Activated T-cell treated with anti-CD3 and anti-CD28 coated beads, Interleukin-2, amount 50 U/mL, for 72 hours (primary cell): ENCODE measurements around the gene KCNJ16. TPM values are rescaled to one million over a fixed set of nuclear protein-coding genes. Genes with fewer than 3 reads are reported as not detected.

ENCODE experiments used
- ATAC-seq, 2 donors: fragments of 150-1000 bp; cut with Tn5 transposase; replicated peaks in 1 of 2; 2 replicates each; pipeline ENCODE4 v1.10.0; 2021; ENCODE audit warnings: moderate library complexity in 2 of 2, mild to moderate bottlenecking in 1 of 2
- DNase-seq, 2 donors: peaks; one replicate each; pipeline ENCODE4 v3.0.0; 2021 to 2022; ENCODE audit warnings: mixed read lengths in 1 of 2
- H3K27ac Mint-ChIP-seq: one replicate; pipeline ENCODE4 v1.8.0; 2022; ENCODE audit warnings: mild to moderate bottlenecking, moderate library complexity, mixed read lengths
- H3K27me3 Mint-ChIP-seq: one replicate; pipeline ENCODE4 v1.8.0; 2022; ENCODE audit warnings: low read depth, mixed read lengths
- H3K36me3 Mint-ChIP-seq, 2 donors: one replicate each; pipeline ENCODE4 v1.8.0; 2022; ENCODE audit warnings: mixed read lengths in 2 of 2, mild to moderate bottlenecking in 1 of 2; ENCODE audit not compliant: insufficient read depth in 2 of 2
- H3K4me1 Mint-ChIP-seq: one replicate; pipeline ENCODE4 v1.8.0; 2022; ENCODE audit warnings: low read depth, mixed read lengths
- H3K4me3 Mint-ChIP-seq, 2 donors: one replicate each; pipeline ENCODE4 v1.8.0; 2022; ENCODE audit warnings: mild to moderate bottlenecking in 2 of 2, mixed read lengths in 2 of 2, moderate library complexity in 2 of 2
- H3K9me3 Mint-ChIP-seq, 2 donors: one replicate each; pipeline ENCODE4 v1.8.0; 2022; ENCODE audit warnings: mixed read lengths in 2 of 2
- total RNA-seq, 2 donors: library from RNA; stranded (reverse); gene quantifications; one replicate each; pipeline ENCODE4 v1.2.3, GENCODE V29; 2022

KCNJ16 gene
- total RNA-seq, 2 donors from 2014 or later: not detected

DNA sequence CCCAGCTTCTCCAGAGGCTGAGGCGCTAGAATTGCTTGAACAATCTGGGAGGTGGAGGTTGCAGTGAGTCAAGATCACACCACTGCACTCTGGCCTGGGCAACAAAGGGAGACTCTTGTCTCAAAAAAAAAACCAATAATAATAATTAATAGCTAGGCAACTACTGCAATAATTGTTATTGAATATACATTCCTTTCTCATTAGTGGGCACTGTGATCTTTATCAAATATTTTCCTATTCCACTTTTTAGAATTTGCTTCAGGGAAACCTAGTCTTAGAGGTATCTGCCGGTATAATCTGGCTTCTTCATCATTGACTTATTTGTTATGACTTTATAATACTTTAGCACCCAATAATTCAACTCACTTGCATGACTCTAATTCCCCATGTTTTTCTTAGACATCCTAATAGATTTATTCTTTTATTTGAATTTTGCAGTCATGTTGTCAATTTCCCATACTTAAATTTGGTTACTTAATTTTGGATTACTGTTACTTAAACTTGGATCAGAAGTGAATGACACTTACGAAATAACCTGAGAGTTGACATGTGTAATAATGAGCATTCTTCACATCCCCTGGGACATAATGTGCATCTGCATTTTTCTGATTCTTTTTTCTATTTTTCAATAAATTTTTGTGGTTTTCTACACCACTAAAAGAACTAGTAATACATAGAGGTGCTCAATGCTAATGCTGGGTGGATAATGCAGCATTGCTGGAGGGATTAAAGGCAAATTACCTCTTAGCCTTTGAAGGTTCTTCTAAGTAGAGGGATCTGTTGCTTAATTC lies 25.0 kb upstream of the KCNJ16 start:
- H3K9me3 Mint-ChIP-seq: no peaks in the 10 kb centered on the region
- H3K27me3 Mint-ChIP-seq: peaks cover 4% of the 10 kb centered on the region
- no peak overlapping the region for H3K4me3 Mint-ChIP-seq
- no peaks in the 10 kb centered on the region for H3K4me1 Mint-ChIP-seq
- no peaks in the 10 kb centered on the region for H3K36me3 Mint-ChIP-seq
- DNase-seq (no peak), ATAC-seq (no peak)
- H3K27ac Mint-ChIP-seq: no peak overlapping the region

- Mint-ChIP-seq H3K9me3 (no peaks in the 10 kb centered on the region), H3K4me1 (no peaks in the 10 kb centered on the region), H3K4me3 (no peak overlapping the region), H3K36me3 (no peaks in the 10 kb centered on the region), H3K27me3 (peaks cover 4% of the 10 kb centered on the region), H3K27ac (no peak overlapping the region)
- no peak for ATAC-seq
- no peak for DNase-seq
These were observed 24.1 kb upstream of the KCNJ16 start for GRCh38 chr17:70050931-70051330.

DNA sequence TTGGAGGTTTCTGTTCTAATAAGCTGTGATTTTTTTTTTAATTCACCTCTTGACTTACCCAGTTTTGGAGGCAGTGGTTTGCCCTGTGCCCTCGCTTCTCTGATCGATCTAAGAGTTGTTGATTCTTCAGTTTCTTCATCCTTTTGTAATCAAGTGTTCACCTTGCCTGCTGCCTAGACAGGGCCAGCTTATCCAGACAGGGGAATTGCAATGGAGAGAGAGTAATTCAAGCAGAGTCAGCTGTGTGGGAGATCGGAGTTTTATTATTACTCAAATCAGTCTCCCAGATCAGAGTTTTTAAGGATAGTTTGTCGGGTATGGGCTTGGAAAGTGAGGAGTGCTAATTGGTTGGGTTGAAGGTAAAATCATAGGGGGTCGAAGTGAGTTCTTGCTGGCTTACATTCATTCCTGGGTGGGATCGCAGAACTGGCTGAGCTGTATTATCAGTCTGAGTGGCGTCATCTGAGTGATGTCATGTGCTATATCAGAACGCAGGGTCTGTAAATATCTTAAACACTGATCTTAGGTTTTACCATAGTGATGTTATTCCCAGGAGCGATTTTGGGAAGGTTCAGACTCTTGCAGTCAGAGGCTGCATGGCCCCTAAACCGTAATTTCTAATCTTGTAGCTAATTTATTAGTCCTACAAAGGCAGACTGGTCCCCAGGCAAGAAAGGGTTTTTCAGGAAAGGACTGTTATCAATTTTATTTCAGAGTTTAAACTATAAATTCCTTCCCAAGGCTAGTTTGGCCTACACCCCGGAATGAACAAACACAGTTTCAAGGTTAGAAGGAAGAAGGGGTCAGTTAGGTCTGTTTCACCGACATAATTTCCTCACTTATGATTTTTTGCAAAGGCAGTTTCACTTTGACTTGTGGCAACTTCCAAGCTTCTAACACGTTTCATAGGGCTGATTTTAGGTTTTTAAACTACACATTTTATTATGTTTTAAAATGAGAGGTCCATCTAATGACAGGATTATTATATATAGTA lies 21.5 kb upstream of the KCNJ16 start:
- Mint-ChIP-seq H3K27ac (no peak overlapping the region), H3K4me3 (no peak overlapping the region), H3K4me1 (no peaks in the 10 kb centered on the region), H3K36me3 (no peaks in the 10 kb centered on the region), H3K27me3 (no peaks in the 10 kb centered on the region), H3K9me3 (no peaks in the 10 kb centered on the region)
- DNase-seq (no peak), ATAC-seq (no peak)

DNA sequence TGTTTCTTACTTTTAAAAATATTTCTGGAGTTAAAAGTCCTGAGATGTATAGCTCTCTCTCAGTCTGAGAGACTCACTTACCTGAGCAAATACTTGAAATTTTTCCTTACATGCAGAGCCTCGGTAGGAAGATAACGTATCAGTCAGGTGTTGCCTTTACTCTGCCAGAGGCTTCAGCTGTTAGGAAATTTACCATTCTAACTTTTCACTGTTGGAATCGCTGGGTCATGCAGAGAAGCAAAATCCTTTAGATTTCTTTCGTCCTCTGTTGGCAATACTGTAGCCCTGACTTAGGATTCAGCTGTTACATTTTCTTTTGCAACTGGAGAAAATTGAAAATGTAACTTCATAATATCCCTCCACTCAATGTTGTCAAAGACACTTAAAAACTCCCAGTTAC lies 20.0 kb upstream of the KCNJ16 start:
- Mint-ChIP-seq H3K4me3 (no peak overlapping the region), H3K36me3 (no peaks in the 10 kb centered on the region), H3K4me1 (no peaks in the 10 kb centered on the region), H3K9me3 (no peaks in the 10 kb centered on the region), H3K27me3 (no peaks in the 10 kb centered on the region), H3K27ac (no peak overlapping the region)
- ATAC-seq (no peak), DNase-seq (no peak)

DNA sequence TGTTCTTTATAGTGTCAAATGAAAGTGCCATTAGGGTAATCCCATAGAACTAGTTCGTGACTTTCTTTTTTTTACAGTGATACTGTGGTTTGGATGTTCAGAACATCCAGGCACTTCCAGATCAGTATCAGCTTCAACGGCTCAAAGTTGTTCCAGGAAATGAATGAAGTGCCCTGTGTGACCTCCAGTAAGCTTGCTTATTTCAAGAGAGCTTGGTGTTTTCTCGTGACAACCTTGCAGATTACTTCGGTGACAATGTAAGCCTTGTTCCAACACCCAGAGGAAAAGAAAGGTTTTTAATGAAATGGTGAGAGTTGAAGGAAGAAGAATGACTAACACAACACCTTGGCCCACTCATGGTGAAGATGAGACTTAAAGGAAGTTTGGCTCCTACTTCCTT lies 16.0 kb upstream of the KCNJ16 start:
- H3K9me3 Mint-ChIP-seq: no peaks in the 10 kb centered on the region
- no peak for DNase-seq
- no peak for ATAC-seq

GRCh38 chr17:70059649-70060048 lies 15.4 kb upstream of the KCNJ16 start:
- Mint-ChIP-seq H3K4me1 (no peaks in the 10 kb centered on the region), H3K36me3 (no peaks in the 10 kb centered on the region), H3K4me3 (no peak overlapping the region), H3K27ac (no peak overlapping the region), H3K9me3 (no peaks in the 10 kb centered on the region), H3K27me3 (no peaks in the 10 kb centered on the region)
- ATAC-seq: no peak
- no peak for DNase-seq

More for the DNA sequence above, 16.0 kb upstream of the KCNJ16 start:
- Mint-ChIP-seq H3K36me3 (no peaks in the 10 kb centered on the region), H3K4me3 (no peak overlapping the region), H3K27ac (no peak overlapping the region), H3K4me1 (no peaks in the 10 kb centered on the region), H3K27me3 (no peaks in the 10 kb centered on the region)

DNA sequence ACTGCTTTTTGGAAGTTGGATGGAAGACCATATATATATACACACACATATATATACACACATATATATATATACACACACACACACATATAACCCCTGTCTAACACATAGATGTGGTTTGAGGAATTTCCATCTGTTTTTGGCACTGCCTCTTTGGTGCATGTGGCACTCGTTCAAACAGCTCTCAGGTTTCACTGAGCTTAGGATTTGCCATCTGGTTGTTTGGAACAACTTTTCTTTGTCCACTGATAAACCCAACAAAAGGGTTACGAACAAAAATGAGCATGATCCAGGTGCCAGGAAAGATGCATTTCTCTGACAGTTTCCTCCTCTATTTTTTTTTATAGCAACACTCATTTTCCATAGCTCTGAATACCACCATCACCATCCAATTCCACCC lies 14.6 kb upstream of the KCNJ16 start:
- ATAC-seq (no peak), DNase-seq (no peak)
- no peaks in the 10 kb centered on the region for H3K27me3 Mint-ChIP-seq
- no peaks in the 10 kb centered on the region for H3K4me1 Mint-ChIP-seq
- H3K4me3 Mint-ChIP-seq: no peak overlapping the region
- H3K27ac Mint-ChIP-seq: no peak overlapping the region
- no peaks in the 10 kb centered on the region for H3K9me3 Mint-ChIP-seq
- no peaks in the 10 kb centered on the region for H3K36me3 Mint-ChIP-seq

DNA sequence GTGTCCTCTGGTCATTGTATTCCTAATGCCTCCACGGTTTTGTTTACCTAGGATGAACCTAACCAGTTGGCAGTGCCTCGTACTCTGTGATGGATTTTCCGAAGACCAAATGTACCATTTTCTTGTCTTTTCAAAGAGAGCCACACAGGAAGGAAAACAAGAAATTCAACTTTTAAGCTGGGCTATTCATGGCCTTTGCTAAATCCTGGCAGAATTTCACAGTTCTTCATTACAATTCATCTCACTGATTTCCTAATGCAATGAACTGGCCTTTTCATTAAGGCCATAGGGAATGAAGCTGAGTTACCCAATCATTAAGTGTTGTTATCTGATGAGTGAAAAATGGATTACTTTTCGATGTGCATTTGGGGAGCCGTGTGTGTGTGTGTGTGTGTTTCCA lies 7.9 kb upstream of the KCNJ16 start:
- Mint-ChIP-seq H3K9me3 (no peaks in the 10 kb centered on the region), H3K4me1 (no peaks in the 10 kb centered on the region), H3K4me3 (no peak overlapping the region), H3K27ac (no peak overlapping the region), H3K36me3 (no peaks in the 10 kb centered on the region), H3K27me3 (peaks cover 6% of the 10 kb centered on the region)
- no peak for ATAC-seq
- DNase-seq: no peak

GRCh38 chr17:70070305-70071027 lies 4.6 kb upstream of the KCNJ16 start:
- no peak for DNase-seq
- H3K27me3 Mint-ChIP-seq: peaks cover 11% of the 10 kb centered on the region
- no peak overlapping the region for H3K4me3 Mint-ChIP-seq
- no peaks in the 10 kb centered on the region for H3K36me3 Mint-ChIP-seq
- no peak overlapping the region for H3K27ac Mint-ChIP-seq
- H3K4me1 Mint-ChIP-seq: no peaks in the 10 kb centered on the region
- no peaks in the 10 kb centered on the region for H3K9me3 Mint-ChIP-seq
- ATAC-seq: no peak

DNA sequence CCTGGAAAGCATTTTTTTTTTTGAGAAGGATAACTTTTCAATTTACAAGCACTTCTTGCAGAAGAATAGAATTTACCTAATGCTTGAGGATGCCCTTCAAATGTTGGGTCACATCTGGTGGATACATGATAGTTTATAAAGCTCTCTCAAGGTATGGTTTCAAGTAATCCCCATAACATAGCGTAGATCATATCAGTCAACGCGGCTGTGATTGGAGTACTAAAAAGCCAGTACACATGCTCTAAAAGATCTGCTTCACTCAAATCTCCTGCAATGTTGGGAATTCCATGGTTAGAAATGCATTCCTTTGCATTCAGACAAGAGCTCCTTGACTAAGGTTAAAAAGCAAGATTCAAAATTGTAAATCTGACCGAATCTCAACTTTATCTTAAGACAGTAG lies 3.9 kb upstream of the KCNJ16 start:
- DNase-seq (no peak), ATAC-seq (no peak)
- Mint-ChIP-seq H3K36me3 (no peaks in the 10 kb centered on the region), H3K27ac (no peak overlapping the region), H3K27me3 (peaks cover 11% of the 10 kb centered on the region), H3K4me1 (no peaks in the 10 kb centered on the region), H3K9me3 (no peaks in the 10 kb centered on the region), H3K4me3 (no peak overlapping the region)

DNA sequence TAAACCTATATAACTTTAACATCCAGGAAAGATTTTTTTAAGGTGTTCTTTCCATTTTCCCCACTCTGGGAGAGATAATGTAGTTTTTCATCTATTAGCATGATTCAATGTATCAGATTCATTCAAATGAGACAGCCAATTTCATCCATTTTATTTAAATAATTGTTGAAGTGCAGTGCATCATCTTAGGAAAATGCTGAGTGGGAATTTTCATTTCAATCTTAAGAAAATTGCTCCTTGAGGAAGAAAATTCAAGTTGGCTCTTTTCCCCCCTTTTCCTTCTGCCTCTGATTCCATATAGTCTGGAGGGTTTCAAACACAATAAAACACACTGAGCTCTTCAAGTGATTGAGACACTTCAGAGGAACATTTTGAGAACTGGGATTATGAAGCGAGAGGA lies 3.4 kb upstream of the KCNJ16 start:
- Mint-ChIP-seq H3K4me1 (no peaks in the 10 kb centered on the region), H3K4me3 (no peak overlapping the region), H3K27me3 (peaks cover 11% of the 10 kb centered on the region), H3K9me3 (no peaks in the 10 kb centered on the region), H3K36me3 (no peaks in the 10 kb centered on the region), H3K27ac (no peak overlapping the region)
- no peak for ATAC-seq
- no peak for DNase-seq

DNA sequence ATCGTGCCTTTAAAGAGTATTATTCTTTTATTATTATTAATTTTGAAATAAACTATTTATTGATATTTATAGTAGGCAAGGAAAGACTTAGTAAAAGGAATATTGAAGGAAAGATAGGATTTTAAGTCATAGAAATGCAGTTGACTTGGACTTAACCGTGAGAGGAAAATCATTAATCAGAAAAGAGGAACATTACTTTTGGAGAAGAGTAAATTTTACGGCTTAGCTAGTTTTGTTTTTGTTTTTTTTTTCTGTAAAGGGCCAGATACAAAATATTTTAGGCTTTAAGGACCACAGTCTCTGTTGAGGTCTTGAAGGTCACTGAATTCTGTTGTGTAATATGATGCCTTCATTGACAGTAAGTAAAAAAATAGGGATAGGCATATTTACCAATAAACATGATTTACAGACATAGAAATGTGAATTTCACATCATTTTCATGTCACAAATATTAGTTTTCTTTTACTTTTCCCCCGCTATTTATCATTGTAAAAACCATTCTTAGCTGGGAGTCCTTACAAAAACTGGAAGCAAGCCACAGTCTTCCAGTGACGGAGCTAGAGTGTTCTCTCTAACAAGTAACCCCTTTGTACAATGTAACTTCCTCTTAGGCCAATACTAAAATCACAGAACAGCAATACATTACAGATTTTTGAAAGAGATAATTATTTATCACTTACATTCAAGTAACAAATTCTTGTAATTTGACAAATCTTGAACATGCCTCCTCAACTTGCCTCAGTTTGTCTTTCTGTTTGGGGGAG lies 2.3 kb upstream of the KCNJ16 start:
- no peaks in the 10 kb centered on the region for H3K4me1 Mint-ChIP-seq
- H3K27me3 Mint-ChIP-seq: peaks cover 11% of the 10 kb centered on the region
- no peak overlapping the region for H3K27ac Mint-ChIP-seq
- ATAC-seq: no peak
- DNase-seq: no peak
- no peaks in the 10 kb centered on the region for H3K9me3 Mint-ChIP-seq
- no peaks in the 10 kb centered on the region for H3K36me3 Mint-ChIP-seq
- no peak overlapping the region for H3K4me3 Mint-ChIP-seq
